GM18505 (cell line): ENCODE measurements around the gene PRR5L.
"Not testable (repeated sequence)": the region's sequence is repeated elsewhere in the genome, so short reads cannot be mapped to it uniquely, and the experiment has no call there.

Experiments
- ATAC-seq: cut with Tn5 transposase; IDR thresholded peaks from one replicate; pipeline ENCODE4 v1.9.1; 2021; ENCODE audit not compliant: unreplicated experiment
- POLR2A ChIP-seq: IDR thresholded peaks from 4 replicates; pipeline ENCODE4 v1.6.1; 2011; ENCODE audit warnings: borderline replicate concordance; ENCODE audit not compliant: insufficient read depth, insufficient read length; ENCODE audit errors: extremely low read depth

PRR5L gene

DNA sequence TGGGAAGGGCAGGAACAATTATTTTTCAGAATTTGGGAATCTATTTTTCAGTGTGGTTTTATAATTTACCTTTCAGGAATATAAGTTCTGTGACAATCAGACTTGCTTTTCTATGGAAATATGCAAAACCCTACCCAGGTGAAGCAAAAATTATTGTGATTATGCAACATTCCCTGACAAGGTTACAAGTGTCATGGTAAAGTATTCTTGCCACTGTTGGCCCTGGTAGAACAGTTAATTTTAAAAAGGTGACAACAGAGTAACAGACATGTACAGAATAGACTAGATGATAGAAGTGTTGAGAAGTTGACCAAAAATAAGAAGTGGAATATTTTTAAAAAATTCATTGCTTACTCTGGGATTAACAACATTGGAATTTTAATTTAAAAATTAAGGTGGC, 184.7 kb downstream of the PRR5L start:
- no peak for ATAC-seq
- no peak for TF ChIP-seq POLR2A

- not testable (repeated sequence) for ATAC-seq
These were observed 187.0 kb downstream of the PRR5L start for GRCh38 chr11:36483042-36483441.

DNA sequence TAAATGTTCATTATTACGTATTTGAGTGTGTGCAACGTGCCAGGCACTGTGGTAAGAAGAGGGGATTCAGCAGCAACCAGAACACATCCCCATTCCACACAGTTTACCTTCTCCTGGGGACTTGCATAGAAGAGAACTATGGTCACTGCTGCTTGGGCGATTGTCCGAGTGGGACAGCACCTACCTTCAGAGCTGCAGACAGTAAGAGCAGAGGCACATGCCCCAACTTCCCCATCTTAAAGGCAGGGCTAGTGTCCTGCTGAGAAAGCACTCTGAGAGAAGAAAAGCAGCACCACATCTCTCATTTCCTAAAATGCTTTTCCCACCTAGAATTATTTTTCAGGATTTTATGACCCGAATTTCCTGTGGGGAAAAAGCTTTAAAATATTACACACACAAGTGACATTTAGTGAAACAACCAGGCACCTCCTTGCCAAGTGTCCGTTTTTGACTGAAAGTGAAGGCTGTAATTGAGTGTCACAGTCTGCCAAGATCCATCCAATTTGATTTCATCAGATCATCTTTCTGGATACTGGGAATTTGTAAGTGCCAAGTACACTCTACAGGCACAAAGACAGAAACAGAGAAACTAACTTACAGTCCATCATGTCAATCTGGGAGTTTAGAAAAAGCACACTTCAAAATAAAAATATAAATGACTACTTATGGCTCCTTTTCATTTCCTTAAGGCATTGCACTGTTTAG, 189.4 kb downstream of the PRR5L start:
- TF ChIP-seq POLR2A = no peak
- no peak for ATAC-seq

- no peak for ATAC-seq
- TF ChIP-seq POLR2A = no peak
These were observed 191.5 kb downstream of the PRR5L start for GRCh38 chr11:36487619-36488018.

GRCh38 chr11:36488096-36488495, 192.0 kb downstream of the PRR5L start:
- no peak for TF ChIP-seq POLR2A
- no peak for ATAC-seq

DNA sequence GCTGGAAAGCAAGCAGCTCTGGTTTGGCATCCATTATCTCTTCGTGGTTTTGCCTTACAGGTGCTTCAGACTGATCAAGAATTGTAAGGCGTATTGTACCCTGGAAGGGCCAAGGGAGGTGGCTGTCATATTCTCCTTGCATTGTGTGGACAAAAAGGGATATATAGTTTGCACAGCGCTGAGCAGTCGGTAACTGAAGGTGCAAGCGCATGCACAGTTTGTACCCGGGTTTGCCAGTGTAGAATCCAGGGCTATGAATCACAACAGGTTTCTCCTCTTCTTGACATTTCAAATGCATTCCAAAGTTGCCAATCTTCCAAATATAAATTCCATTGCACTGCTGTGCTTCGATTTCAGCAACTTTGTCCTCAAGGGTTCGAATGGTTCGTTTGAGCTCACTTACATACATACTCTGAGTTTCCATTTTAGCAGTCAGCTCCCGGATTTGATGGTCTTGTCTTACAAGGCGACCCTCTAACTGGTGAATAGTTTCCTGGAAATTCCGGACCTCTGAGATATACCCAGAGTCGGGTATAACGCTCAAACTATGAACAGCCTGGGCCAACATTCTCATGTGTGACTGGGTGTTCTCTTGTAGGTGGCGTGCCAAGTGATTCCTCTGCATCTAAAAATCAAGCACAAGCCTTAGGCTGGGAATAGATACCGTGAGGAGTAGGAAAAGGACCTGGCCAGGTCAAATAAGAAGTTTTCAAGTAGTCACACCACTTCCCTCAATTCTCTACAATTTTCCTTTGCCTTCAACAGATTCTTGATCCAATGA, 194.1 kb downstream of the PRR5L start:
- no peak for ATAC-seq
- no peak for TF ChIP-seq POLR2A

- TF ChIP-seq POLR2A = no peak
- ATAC-seq = no peak
These were observed 196.7 kb downstream of the PRR5L start for GRCh38 chr11:36492724-36493304.

DNA sequence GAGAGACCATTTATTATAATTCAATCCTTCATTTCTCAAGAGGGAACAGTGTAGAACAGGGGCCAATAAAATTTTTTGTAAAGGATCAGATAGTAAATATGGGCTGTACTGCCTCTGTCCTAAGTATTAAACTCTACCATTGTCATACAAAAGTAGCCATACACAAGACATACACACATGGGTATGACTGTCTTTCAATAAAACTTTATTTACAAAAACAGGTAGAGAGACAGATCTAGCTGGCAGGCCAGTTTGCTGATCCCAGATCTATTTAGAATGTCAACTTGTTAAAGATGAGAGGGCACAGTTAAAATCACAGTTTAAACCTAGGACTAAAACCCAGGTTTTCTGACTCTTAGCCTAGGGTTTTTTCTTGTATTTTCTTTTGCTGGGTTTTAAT, 197.2 kb downstream of the PRR5L start:
- no peak for TF ChIP-seq POLR2A
- ATAC-seq = no peak

GRCh38 chr11:36498721-36499120, 202.6 kb downstream of the PRR5L start:
- no peak for ATAC-seq
- no peak for TF ChIP-seq POLR2A

DNA sequence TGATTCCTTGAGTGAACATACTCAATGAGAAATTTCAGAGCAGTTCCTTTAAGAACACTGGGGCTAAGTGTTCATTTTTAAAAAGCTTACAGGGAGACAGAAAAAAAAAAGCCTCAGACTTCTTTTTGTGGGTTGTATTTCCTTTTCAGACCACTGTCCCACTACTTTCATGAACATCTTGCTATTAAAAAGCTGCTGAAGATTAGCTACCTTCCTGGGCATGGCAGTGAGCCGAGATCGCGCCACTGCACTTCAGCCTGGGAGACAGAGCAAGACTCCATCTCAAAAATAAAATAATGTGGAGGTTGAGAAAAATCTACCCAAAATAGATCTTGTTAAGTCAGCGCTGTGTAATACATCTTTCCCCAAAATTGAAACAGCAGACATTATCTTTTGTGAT, 203.2 kb downstream of the PRR5L start:
- ATAC-seq = no peak
- no peak for TF ChIP-seq POLR2A

GRCh38 chr11:36500315-36500721, 204.2 kb downstream of the PRR5L start:
- no peak for TF ChIP-seq POLR2A
- peak; percentile 94 for ATAC-seq

DNA sequence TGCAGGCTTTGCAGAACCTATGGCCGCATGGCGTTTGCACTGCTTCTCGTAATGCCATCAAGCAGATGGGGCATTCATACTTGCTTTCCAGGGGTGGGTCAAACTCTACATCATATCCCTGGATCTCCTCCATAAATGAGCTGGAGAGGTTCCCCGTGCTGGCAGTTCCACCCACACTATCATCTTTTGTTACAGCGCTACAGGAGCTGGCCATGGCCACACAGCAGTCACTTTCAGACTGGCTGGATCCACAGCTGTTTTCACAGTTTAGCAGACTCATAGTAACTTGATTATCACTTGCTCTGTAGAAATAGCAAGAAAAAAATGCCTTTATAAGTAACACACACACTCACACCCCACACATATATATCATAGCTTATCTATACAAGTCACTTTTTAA, 205.1 kb downstream of the PRR5L start:
- no peak for ATAC-seq
- no peak for TF ChIP-seq POLR2A

GRCh38 chr11:36507824-36508489, 211.9 kb downstream of the PRR5L start:
- no peak for ATAC-seq
- TF ChIP-seq POLR2A = no peak
